CD4-positive, alpha-beta T cell treated with Interleukin-15 for 4 hours (primary cell): ENCODE data around the gene PELI1.

Source experiments
- DNase-seq: peaks from one replicate; pipeline ENCODE4 v3.0.0-alpha.2; 2020; ENCODE audit warnings: low spot score

The PELI1 gene

GRCh38 chr2:64144057-64145013, at the start of gene PELI1:
Gene PELI1, minus strand, starts transcription at chr2:64144420. Its CDS starts 36,110 bp downstream, at chr2:64108310.
- DNase-seq = peak; percentile 95

GRCh38 chr2:64193491-64193890, 49.3 kb upstream of the PELI1 start:
- no peak for DNase-seq

GRCh38 chr2:64192664-64193105, 48.5 kb upstream of the PELI1 start:
- DNase-seq = no peak

GRCh38 chr2:64192125-64192479, 47.9 kb upstream of the PELI1 start:
- no peak for DNase-seq

- DNase-seq = no peak
Observed at GRCh38 chr2:64189586-64189985, 45.4 kb upstream of the PELI1 start.

- DNase-seq = no peak
Observed at GRCh38 chr2:64189167-64189566, 44.9 kb upstream of the PELI1 start.

- no peak for DNase-seq
Observed at GRCh38 chr2:64186699-64187605, 42.7 kb upstream of the PELI1 start.

GRCh38 chr2:64179582-64180321, 35.5 kb upstream of the PELI1 start:
- peak; percentile 25 for DNase-seq

- DNase-seq = no peak
Observed at GRCh38 chr2:64177315-64177714, 33.1 kb upstream of the PELI1 start.

GRCh38 chr2:64175419-64176197, 31.4 kb upstream of the PELI1 start:
- no peak for DNase-seq

GRCh38 chr2:64173156-64174135, 29.2 kb upstream of the PELI1 start:
- no peak for DNase-seq

- no peak for DNase-seq
Observed at GRCh38 chr2:64168756-64169155, 24.5 kb upstream of the PELI1 start.

GRCh38 chr2:64168201-64168600, 24.0 kb upstream of the PELI1 start:
- no peak for DNase-seq

- no peak for DNase-seq
Observed at GRCh38 chr2:64166637-64167420, 22.6 kb upstream of the PELI1 start.

- no peak for DNase-seq
Observed at GRCh38 chr2:64166212-64166611, 22.0 kb upstream of the PELI1 start.

GRCh38 chr2:64165706-64166105, 21.5 kb upstream of the PELI1 start:
- no peak for DNase-seq

- no peak for DNase-seq
Observed at GRCh38 chr2:64164629-64165028, 20.4 kb upstream of the PELI1 start.

- no peak for DNase-seq
Observed at GRCh38 chr2:64162516-64162915, 18.3 kb upstream of the PELI1 start.

GRCh38 chr2:64157792-64158191, 13.6 kb upstream of the PELI1 start:
- no peak for DNase-seq
